Parathyroid adenoma (tissue), 2 donors: ENCODE data around the gene C1orf74.

Experiments
- H2AFZ ChIP-seq: fragments of 300-600 bp; sonication (generic); one replicate; pipeline ENCODE4 v1.7.0; 2017; ENCODE audit warnings: antibody characterized with exemption, mild to moderate bottlenecking
- H3K27ac ChIP-seq: fragments of 300-600 bp; sonication (generic); one replicate; pipeline ENCODE4 v1.7.0; 2017
- H3K27me3 ChIP-seq: fragments of 300-600 bp; sonication (generic); one replicate; pipeline ENCODE4 v1.7.0; 2017; ENCODE audit warnings: low read length; ENCODE audit not compliant: control insufficient read depth, insufficient read depth
- H3K36me3 ChIP-seq: fragments of 300-600 bp; sonication (generic); one replicate; pipeline ENCODE4 v1.7.0; 2017; ENCODE audit warnings: low read length; ENCODE audit not compliant: control insufficient read depth, insufficient read depth
- H3K4me1 ChIP-seq: fragments of 300-600 bp; sonication (generic); one replicate; pipeline ENCODE4 v1.7.0; 2017; ENCODE audit warnings: control low read depth
- H3K4me2 ChIP-seq: fragments of 300-600 bp; sonication (generic); one replicate; pipeline ENCODE4 v1.7.0; 2017; ENCODE audit warnings: low read length
- H3K4me3 ChIP-seq: fragments of 300-600 bp; sonication (generic); one replicate; pipeline ENCODE4 v1.7.0; 2017; ENCODE audit warnings: low read depth, low read length
- H3K79me2 ChIP-seq: fragments of 300-600 bp; sonication (generic); one replicate; pipeline ENCODE4 v1.7.0; 2017; ENCODE audit warnings: control low read depth
- H3K9ac ChIP-seq: fragments of 300-600 bp; sonication (generic); one replicate; pipeline ENCODE4 v1.7.0; 2017; ENCODE audit warnings: mild to moderate bottlenecking
- H3K9me3 ChIP-seq: fragments of 300-600 bp; sonication (generic); one replicate; pipeline ENCODE4 v1.7.0; 2017; ENCODE audit warnings: low read length; ENCODE audit not compliant: control insufficient read depth
- CTCF ChIP-seq: fragments of 300-600 bp; sonication (generic); IDR thresholded peaks from one replicate; pipeline ENCODE4 v1.7.0; 2017; ENCODE audit warnings: antibody characterized with exemption, mild to moderate bottlenecking
- donor health status: primary hyperparathyroidism.

Gene C1orf74

GRCh38 chr1:209749670-209750323, 34.6 kb downstream of the C1orf74 start:
- H3K36me3 ChIP-seq: no peaks in the 10 kb centered on the region
- no peak overlapping the region for H3K27ac ChIP-seq
- no peaks in the 10 kb centered on the region for H3K79me2 ChIP-seq
- H3K9me3 ChIP-seq: no peaks in the 10 kb centered on the region
- no peak overlapping the region for H2AFZ ChIP-seq
- H3K4me2 ChIP-seq: no peak overlapping the region
- H3K4me1 ChIP-seq: peaks cover 2% of the 10 kb centered on the region
- H3K27me3 ChIP-seq: no peaks in the 10 kb centered on the region
- no peak overlapping the region for H3K9ac ChIP-seq
- H3K4me3 ChIP-seq: no peak overlapping the region
- no peak for TF ChIP-seq CTCF

- Histone ChIP-seq H3K36me3 (no peaks in the 10 kb centered on the region), H3K27ac (no peak overlapping the region), H3K27me3 (no peaks in the 10 kb centered on the region), H3K79me2 (no peaks in the 10 kb centered on the region), H3K9me3 (no peaks in the 10 kb centered on the region), H3K4me1 (peaks cover 2% of the 10 kb centered on the region), H2AFZ (no peak overlapping the region), H3K4me2 (no peak overlapping the region), H3K4me3 (no peak overlapping the region), H3K9ac (no peak overlapping the region)
- TF ChIP-seq CTCF: no peak
Observed at GRCh38 chr1:209749205-209749604, 35.2 kb downstream of the C1orf74 start.

- H3K27me3 ChIP-seq: no peaks in the 10 kb centered on the region
- no peaks in the 10 kb centered on the region for H3K79me2 ChIP-seq
- H3K4me1 ChIP-seq: peaks cover 2% of the 10 kb centered on the region
- no peaks in the 10 kb centered on the region for H3K36me3 ChIP-seq
- H3K4me2 ChIP-seq: no peak overlapping the region
- H3K27ac ChIP-seq: no peak overlapping the region
- no peaks in the 10 kb centered on the region for H3K9me3 ChIP-seq
- H3K9ac ChIP-seq: no peak overlapping the region
- no peak overlapping the region for H3K4me3 ChIP-seq
- no peak overlapping the region for H2AFZ ChIP-seq
- TF ChIP-seq CTCF: no peak
Observed at GRCh38 chr1:209748620-209749019, 35.7 kb downstream of the C1orf74 start.

- Histone ChIP-seq H3K4me1 (peaks cover 2% of the 10 kb centered on the region), H3K27ac (no peak overlapping the region), H3K4me2 (peak overlapping the region; percentile 54), H3K36me3 (no peaks in the 10 kb centered on the region), H3K4me3 (peak overlapping the region; percentile 19), H3K79me2 (no peaks in the 10 kb centered on the region), H3K27me3 (no peaks in the 10 kb centered on the region), H3K9me3 (no peaks in the 10 kb centered on the region), H3K9ac (no peak overlapping the region), H2AFZ (peak overlapping the region; percentile 59)
- peak; percentile 76 for TF ChIP-seq CTCF
Observed at GRCh38 chr1:209747580-209748262, 36.6 kb downstream of the C1orf74 start.
